ENCODE measurements around the gene RBM18. TPM values are rescaled to one million over a fixed set of nuclear protein-coding genes. Genes with fewer than 3 reads are reported as not detected.

Gene RBM18
- total RNA-seq, 1 experiment from 2014 or later, result 32.5 TPM

DNA sequence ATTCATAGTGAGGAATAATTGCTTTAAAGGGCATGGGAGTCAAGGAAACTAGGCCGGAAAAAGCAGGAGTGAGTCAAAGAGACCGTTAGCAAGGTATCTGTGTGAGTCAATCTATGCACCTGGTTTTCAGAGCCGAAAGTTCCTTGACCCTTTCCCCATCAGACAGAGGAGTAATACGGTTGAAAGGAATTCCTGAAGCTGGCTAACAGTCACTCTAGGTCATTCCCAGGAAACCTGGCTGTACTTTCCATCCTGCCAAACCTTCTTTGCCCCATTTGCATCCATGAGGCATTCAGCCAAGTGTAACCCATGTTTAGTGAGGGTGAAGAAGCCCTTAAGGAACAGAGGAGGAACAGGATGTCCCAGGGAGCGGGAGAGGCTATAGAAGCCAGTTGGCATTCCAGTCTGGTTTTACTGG, 16.2 kb downstream of the RBM18 start:
- Histone ChIP-seq H3K4me1 (ENCODE audit: control insufficient read depth in 1 of 2, insufficient read depth in 2 of 2, low read length in 2 of 2) (peaks cover 0 to 5% of the 10 kb centered on the region in 2 experiments; a peak in 1 of 4 replicates), H3K79me2 (ENCODE audit: insufficient read depth, low read length) (peaks cover 5% of the 10 kb centered on the region; the same call in 1 of the 2 replicates), H3K27ac (ENCODE audit: low read depth, low read length) (no peak overlapping the region), H3K9me2 (ENCODE audit: insufficient read depth) (no peaks in the 10 kb centered on the region), H2AFZ (ENCODE audit: low read depth, low read length, poor library complexity, severe bottlenecking) (no peak overlapping the region), H3K9ac (ENCODE audit: low read length) (no peak overlapping the region), H3K4me3 (replicated peaks in 1 of 2; ENCODE audit: low read depth in 1 of 2, low read length in 2 of 2) (no peak overlapping the region), H3K9me3 (ENCODE audit: control insufficient read depth in 1 of 2, insufficient read depth in 1 of 2, low read depth in 1 of 2, low read length in 2 of 2) (no peaks in the 10 kb centered on the region), H4K20me1 (ENCODE audit: insufficient read depth) (no peaks in the 10 kb centered on the region), H3K36me3 (ENCODE audit: control insufficient read depth in 1 of 2, insufficient read depth in 2 of 2, low read length in 2 of 2) (peaks cover 38 to 48% of the 10 kb centered on the region in 2 experiments), H3K4me2 (ENCODE audit: low read length) (peak overlapping the region; percentile 14; the same call in 1 of the 2 replicates), H3K27me3 (ENCODE audit: insufficient read depth, low read length) (no peaks in the 10 kb centered on the region)
- intact Hi-C loops (cut with micrococcal nuclease), result no loop called here
- peak; percentile 10 for DNase-seq (ENCODE audit: low read depth, low spot score)
- POLR2A ChIA-PET, result no interaction called here
- BruUV-seq (replicated peaks), result no TSS peak
- CTCF ChIA-PET, result no interaction called here
- RAD21 ChIA-PET (ENCODE audit: low non-redundant PET in 1 of 2, low total read pairs in 2 of 2, uncharacterized antibody in 2 of 2, unreplicated experiment in 2 of 2), result no interaction called here
- TF ChIP-seq EZH2phosphoT487 (IDR thresholded peaks at IDR 0.05; ENCODE audit: borderline replicate concordance) (no peak), JUND (IDR thresholded peaks at IDR 0.05) (no peak), ZNF274 (IDR thresholded peaks at IDR 0.05; ENCODE audit: low read depth, low read length) (no peak), RAD21 (IDR thresholded peaks at IDR 0.05; ENCODE audit: low read depth) (no peak), ELF1 (IDR thresholded peaks at IDR 0.05; ENCODE audit: borderline replicate concordance, low read depth) (no peak), SIN3A (IDR thresholded peaks at IDR 0.05; ENCODE audit: low read depth) (no peak), SP1 (IDR thresholded peaks at IDR 0.05; ENCODE audit: low read depth) (no peak), CBX3 (IDR thresholded peaks at IDR 0.05; ENCODE audit: low read depth) (no peak), TCF7L2 (IDR thresholded peaks at IDR 0.05; ENCODE audit: borderline replicate concordance, extremely low read depth, insufficient read depth, insufficient read length) (no peak), ZFX (IDR thresholded peaks at IDR 0.05) (no peak), EZH2 (IDR thresholded peaks at IDR 0.05) (no peak), YY1 (IDR thresholded peaks at IDR 0.05; ENCODE audit: extremely low read depth, insufficient replicate concordance, low read depth, low read length) (no peak)
- TF ChIP-seq, protein P1, sequence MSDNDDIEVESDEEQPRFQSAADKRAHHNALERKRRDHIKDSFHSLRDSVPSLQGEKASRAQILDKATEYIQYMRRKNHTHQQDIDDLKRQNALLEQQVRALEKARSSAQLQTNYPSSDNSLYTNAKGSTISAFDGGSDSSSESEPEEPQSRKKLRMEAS (IDR thresholded peaks at IDR 0.05), result no peak
- TF ChIP-seq, protein P2, sequence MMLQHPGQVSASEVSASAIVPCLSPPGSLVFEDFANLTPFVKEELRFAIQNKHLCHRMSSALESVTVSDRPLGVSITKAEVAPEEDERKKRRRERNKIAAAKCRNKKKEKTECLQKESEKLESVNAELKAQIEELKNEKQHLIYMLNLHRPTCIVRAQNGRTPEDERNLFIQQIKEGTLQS (IDR thresholded peaks at IDR 0.05), result no peak
- TF ChIP-seq, protein P3, sequence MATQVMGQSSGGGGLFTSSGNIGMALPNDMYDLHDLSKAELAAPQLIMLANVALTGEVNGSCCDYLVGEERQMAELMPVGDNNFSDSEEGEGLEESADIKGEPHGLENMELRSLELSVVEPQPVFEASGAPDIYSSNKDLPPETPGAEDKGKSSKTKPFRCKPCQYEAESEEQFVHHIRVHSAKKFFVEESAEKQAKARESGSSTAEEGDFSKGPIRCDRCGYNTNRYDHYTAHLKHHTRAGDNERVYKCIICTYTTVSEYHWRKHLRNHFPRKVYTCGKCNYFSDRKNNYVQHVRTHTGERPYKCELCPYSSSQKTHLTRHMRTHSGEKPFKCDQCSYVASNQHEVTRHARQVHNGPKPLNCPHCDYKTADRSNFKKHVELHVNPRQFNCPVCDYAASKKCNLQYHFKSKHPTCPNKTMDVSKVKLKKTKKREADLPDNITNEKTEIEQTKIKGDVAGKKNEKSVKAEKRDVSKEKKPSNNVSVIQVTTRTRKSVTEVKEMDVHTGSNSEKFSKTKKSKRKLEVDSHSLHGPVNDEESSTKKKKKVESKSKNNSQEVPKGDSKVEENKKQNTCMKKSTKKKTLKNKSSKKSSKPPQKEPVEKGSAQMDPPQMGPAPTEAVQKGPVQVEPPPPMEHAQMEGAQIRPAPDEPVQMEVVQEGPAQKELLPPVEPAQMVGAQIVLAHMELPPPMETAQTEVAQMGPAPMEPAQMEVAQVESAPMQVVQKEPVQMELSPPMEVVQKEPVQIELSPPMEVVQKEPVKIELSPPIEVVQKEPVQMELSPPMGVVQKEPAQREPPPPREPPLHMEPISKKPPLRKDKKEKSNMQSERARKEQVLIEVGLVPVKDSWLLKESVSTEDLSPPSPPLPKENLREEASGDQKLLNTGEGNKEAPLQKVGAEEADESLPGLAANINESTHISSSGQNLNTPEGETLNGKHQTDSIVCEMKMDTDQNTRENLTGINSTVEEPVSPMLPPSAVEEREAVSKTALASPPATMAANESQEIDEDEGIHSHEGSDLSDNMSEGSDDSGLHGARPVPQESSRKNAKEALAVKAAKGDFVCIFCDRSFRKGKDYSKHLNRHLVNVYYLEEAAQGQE (IDR thresholded peaks at IDR 0.05; ENCODE audit: low read depth), result no peak
- no peak; the same call in 1 of the 2 replicates for ATAC-seq

Data from HCT116 (cell line).